K562 (cell line): ENCODE data around the gene GPRIN2. TPM values are rescaled to one million over a fixed set of nuclear protein-coding genes. Genes with fewer than 3 reads are reported as not detected.
A peak's percentile ranks its signal among the peaks of the same experiment; 100 is the strongest.

Experiments
- BHLHE40 ChIP-seq: IDR thresholded peaks from 2 replicates; pipeline ENCODE4 v1.6.1; 2011; ENCODE audit warnings: low read length, improper control_type of control experiment
- CBFA2T3 ChIP-seq: fragments of 450-650 bp; IDR thresholded peaks from 2 replicates; pipeline ENCODE4 v1.6.1; 2017
- CHCHD3 ChIP-seq: fragments of 250-450 bp; sonication (Bioruptor Pico); IDR thresholded peaks from 2 replicates; pipeline ENCODE4 v2.1.2; 2022; ENCODE audit warnings: mild to moderate bottlenecking
- CSDE1 ChIP-seq, 2 experiments: fragments of 450-650 bp; IDR thresholded peaks; 2 replicates each; pipeline ENCODE4 v1.6.1; 2016; ENCODE audit warnings: mild to moderate bottlenecking in 1 of 2
- MIER1 ChIP-seq: fragments of 450-650 bp; IDR thresholded peaks from 2 replicates; pipeline ENCODE4 v1.6.1; 2016; ENCODE audit warnings: antibody characterized with exemption, mild to moderate bottlenecking, low read depth
- MYBL2 ChIP-seq, 2 experiments: fragments of 450-650 bp in 1 of 2; sonication (generic) in 1 of 2; formaldehyde crosslinking in 1 of 2; IDR thresholded peaks; 2 replicates each; pipeline versions ENCODE4 v1.6.1 to v1.8.1; 2017 to 2022; ENCODE audit warnings: borderline replicate concordance in 1 of 2, inconsistent platforms in 1 of 2, low read depth in 1 of 2, mild to moderate bottlenecking in 1 of 2, missing genetic modification reagents in 1 of 2, moderate library complexity in 1 of 2
- NFYB ChIP-seq: IDR thresholded peaks from 2 replicates; pipeline ENCODE4 v1.6.1; 2011; ENCODE audit warnings: mild to moderate bottlenecking, moderate library complexity; ENCODE audit not compliant: insufficient read length; ENCODE audit errors: extremely low read depth
- PHF20 ChIP-seq: fragments of 450-650 bp; IDR thresholded peaks from 2 replicates; pipeline ENCODE4 v1.6.1; 2018; ENCODE audit not compliant: partially characterized antibody
- POLR2B ChIP-seq: fragments of 450-650 bp; IDR thresholded peaks from 2 replicates; pipeline ENCODE4 v1.6.1; 2018; ENCODE audit warnings: low read depth; ENCODE audit not compliant: partially characterized antibody
- RBFOX2 ChIP-seq: fragments of 200-400 bp; formaldehyde crosslinking; IDR thresholded peaks from 2 replicates; pipeline ENCODE4 v1.6.1; 2017; ENCODE audit warnings: low read depth, mild to moderate bottlenecking, low read length, moderate library complexity
- SP2 ChIP-seq: IDR thresholded peaks from 2 replicates; pipeline ENCODE4 v1.6.1; 2011; ENCODE audit warnings: mild to moderate bottlenecking, low read depth, low read length, moderate library complexity; ENCODE audit not compliant: poor library complexity, severe bottlenecking; ENCODE audit errors: extremely low read depth
- TCF7L2 ChIP-seq: fragments of 150-350 bp; IDR thresholded peaks from 2 replicates; pipeline ENCODE4 v1.6.1; 2016; ENCODE audit warnings: low read depth, mild to moderate bottlenecking, low read length, moderate library complexity
- ZKSCAN8 ChIP-seq: fragments of 200-800 bp; sonication (Bioruptor generic); IDR thresholded peaks from 2 replicates; pipeline ENCODE4 v1.6.1; 2016; ENCODE audit warnings: missing genetic modification characterization, missing compliant biosample characterization
- ZNF408 ChIP-seq: fragments of 250-450 bp; sonication (Bioruptor Pico); IDR thresholded peaks from 2 replicates; pipeline ENCODE4 v1.4.0; 2020; ENCODE audit warnings: low read depth, mild to moderate bottlenecking, moderate library complexity
- ZNF77 ChIP-seq: fragments of 250-450 bp; sonication (Bioruptor Pico); IDR thresholded peaks from 2 replicates; pipeline ENCODE4 v1.5.0; 2020
- polyA plus RNA-seq, 8 experiments: library from polyadenylated mRNA; depleted of rRNA in 4 of 8; stranded (reverse) in 5 of 8; unstranded in 3 of 8; fragments of >200 nt; fragmentation: Nextera tagmentation in 2 of 8; fragmentation: Illumina TruSeq in 1 of 8; extraction: Ambion mirVana in 2 of 8; extraction: Trizol in 1 of 8; gene quantifications; 2 replicates each; pipeline versions ENCODE4 v1.2.1 to v1.2.3, GENCODE V29; 2011 to 2014; ENCODE audit warnings: inconsistent platforms in 1 of 8, missing spikeins in 1 of 8
- total RNA-seq, 7 experiments: library from RNA; depleted of rRNA in 6 of 7; stranded (reverse); fragments of >200 nt in 6 of 7; fragmentation: Illumina TruSeq in 2 of 7; extraction: Trizol in 2 of 7; gene quantifications; 2 replicates each; pipeline versions ENCODE4 v1.2.1 to v1.2.3, GENCODE V29; 2011 to 2021; ENCODE audit warnings: low replicate concordance in 1 of 7
- TF ChIP-seq, protein P1 (sequence below): fragments of 200-400 bp; formaldehyde crosslinking; IDR thresholded peaks from 2 replicates; pipeline ENCODE4 v1.6.1; 2017; ENCODE audit warnings: mild to moderate bottlenecking, low read depth, low read length, moderate library complexity
- TF ChIP-seq, protein P2 (sequence below): fragments of 450-650 bp; IDR thresholded peaks from 2 replicates; pipeline ENCODE4 v1.6.1; 2016; ENCODE audit warnings: borderline replicate concordance
- TF ChIP-seq, protein P3 (sequence below): sonication (generic); formaldehyde crosslinking; IDR thresholded peaks from 2 replicates; pipeline ENCODE4 v1.8.1; 2023; ENCODE audit warnings: missing genetic modification reagents, mild to moderate bottlenecking, borderline replicate concordance

The GPRIN2 gene
- total and polyA plus RNA-seq, 9 of the 15 experiments (the other 6 are each of a cell fraction or from before 2014, with no cell fraction given), result not detected

DNA sequence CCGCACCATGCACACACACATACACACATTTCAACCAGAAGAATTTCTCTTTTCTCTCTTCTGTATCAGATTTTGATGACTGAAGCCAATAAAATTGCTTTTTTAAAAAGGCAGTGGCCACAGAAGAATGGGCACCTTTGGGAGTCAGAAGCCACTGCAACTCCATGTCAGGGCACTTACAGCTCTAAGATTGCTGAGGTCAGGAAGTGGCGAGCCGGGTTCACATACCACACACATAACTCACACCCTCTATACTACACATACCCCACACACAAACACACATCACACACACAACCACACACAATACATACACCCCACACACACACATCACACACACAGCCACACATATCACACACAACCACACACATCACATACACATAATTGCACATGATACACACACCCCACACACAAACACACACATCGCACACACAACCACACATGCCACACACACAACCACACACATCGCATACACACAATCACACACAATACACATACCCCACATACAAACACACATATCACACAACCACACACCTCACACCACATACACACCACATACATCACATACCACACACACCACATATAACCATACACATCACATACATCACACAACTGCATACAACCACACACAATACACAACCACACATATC lies 31.2 kb downstream of the GPRIN2 start (continued):
- TF ChIP-seq, protein P1, sequence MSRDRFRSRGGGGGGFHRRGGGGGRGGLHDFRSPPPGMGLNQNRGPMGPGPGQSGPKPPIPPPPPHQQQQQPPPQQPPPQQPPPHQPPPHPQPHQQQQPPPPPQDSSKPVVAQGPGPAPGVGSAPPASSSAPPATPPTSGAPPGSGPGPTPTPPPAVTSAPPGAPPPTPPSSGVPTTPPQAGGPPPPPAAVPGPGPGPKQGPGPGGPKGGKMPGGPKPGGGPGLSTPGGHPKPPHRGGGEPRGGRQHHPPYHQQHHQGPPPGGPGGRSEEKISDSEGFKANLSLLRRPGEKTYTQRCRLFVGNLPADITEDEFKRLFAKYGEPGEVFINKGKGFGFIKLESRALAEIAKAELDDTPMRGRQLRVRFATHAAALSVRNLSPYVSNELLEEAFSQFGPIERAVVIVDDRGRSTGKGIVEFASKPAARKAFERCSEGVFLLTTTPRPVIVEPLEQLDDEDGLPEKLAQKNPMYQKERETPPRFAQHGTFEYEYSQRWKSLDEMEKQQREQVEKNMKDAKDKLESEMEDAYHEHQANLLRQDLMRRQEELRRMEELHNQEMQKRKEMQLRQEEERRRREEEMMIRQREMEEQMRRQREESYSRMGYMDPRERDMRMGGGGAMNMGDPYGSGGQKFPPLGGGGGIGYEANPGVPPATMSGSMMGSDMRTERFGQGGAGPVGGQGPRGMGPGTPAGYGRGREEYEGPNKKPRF, result no peak
- TF ChIP-seq ZNF77 (CRISPR knock-in tag) (no peak), RBFOX2 (no peak), ZNF408 (CRISPR knock-in tag) (no peak), MIER1 (no peak), ZKSCAN8 (CRISPR knock-in tag) (no peak), NFYB (no peak), PHF20 (peak; percentile 71), BHLHE40 (no peak), SP2 (no peak), CHCHD3 (CRISPR knock-in tag) (no peak), POLR2B (no peak), MYBL2 (IDR thresholded peaks at IDR 0.05; ENCODE audit: low read depth) (peak; percentile 63; the same call in 1 of the 2 replicates), MYBL2 (CRISPR knock-in tag; IDR thresholded peaks at IDR 0.05; ENCODE audit: borderline replicate concordance) (no peak), CSDE1 (IDR thresholded peaks at IDR 0.05) (0 out of 4 replicates have a peak, but pooled peaks of 1 of the 2 experiments have one; percentile 48), CBFA2T3 (no peak; the same call in 1 of the 2 replicates), TCF7L2 (no peak)
- TF ChIP-seq, protein P2, sequence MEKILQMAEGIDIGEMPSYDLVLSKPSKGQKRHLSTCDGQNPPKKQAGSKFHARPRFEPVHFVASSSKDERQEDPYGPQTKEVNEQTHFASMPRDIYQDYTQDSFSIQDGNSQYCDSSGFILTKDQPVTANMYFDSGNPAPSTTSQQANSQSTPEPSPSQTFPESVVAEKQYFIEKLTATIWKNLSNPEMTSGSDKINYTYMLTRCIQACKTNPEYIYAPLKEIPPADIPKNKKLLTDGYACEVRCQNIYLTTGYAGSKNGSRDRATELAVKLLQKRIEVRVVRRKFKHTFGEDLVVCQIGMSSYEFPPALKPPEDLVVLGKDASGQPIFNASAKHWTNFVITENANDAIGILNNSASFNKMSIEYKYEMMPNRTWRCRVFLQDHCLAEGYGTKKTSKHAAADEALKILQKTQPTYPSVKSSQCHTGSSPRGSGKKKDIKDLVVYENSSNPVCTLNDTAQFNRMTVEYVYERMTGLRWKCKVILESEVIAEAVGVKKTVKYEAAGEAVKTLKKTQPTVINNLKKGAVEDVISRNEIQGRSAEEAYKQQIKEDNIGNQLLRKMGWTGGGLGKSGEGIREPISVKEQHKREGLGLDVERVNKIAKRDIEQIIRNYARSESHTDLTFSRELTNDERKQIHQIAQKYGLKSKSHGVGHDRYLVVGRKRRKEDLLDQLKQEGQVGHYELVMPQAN, result peak; percentile 60
- TF ChIP-seq, protein P3, sequence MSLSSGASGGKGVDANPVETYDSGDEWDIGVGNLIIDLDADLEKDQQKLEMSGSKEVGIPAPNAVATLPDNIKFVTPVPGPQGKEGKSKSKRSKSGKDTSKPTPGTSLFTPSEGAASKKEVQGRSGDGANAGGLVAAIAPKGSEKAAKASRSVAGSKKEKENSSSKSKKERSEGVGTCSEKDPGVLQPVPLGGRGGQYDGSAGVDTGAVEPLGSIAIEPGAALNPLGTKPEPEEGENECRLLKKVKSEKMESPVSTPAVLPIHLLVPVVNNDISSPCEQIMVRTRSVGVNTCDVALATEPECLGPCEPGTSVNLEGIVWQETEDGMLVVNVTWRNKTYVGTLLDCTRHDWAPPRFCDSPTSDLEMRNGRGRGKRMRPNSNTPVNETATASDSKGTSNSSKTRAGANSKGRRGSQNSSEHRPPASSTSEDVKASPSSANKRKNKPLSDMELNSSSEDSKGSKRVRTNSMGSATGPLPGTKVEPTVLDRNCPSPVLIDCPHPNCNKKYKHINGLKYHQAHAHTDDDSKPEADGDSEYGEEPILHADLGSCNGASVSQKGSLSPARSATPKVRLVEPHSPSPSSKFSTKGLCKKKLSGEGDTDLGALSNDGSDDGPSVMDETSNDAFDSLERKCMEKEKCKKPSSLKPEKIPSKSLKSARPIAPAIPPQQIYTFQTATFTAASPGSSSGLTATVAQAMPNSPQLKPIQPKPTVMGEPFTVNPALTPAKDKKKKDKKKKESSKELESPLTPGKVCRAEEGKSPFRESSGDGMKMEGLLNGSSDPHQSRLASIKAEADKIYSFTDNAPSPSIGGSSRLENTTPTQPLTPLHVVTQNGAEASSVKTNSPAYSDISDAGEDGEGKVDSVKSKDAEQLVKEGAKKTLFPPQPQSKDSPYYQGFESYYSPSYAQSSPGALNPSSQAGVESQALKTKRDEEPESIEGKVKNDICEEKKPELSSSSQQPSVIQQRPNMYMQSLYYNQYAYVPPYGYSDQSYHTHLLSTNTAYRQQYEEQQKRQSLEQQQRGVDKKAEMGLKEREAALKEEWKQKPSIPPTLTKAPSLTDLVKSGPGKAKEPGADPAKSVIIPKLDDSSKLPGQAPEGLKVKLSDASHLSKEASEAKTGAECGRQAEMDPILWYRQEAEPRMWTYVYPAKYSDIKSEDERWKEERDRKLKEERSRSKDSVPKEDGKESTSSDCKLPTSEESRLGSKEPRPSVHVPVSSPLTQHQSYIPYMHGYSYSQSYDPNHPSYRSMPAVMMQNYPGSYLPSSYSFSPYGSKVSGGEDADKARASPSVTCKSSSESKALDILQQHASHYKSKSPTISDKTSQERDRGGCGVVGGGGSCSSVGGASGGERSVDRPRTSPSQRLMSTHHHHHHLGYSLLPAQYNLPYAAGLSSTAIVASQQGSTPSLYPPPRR (CRISPR knock-in tag), result 0 out of 2 replicates have a peak, but pooled peaks have one; percentile 43
